ENCODE results near the gene KCNJ16. TPM values are rescaled to one million over a fixed set of nuclear protein-coding genes. Genes with fewer than 3 reads are reported as not detected.
A peak's percentile ranks its signal among the peaks of the same experiment; 100 is the strongest.

Gene KCNJ16
- total RNA-seq, 2 donors from 2014 or later, result 53.4 to 58.6 TPM

GRCh38 chr17:70053241-70054234 is 21.5 kb upstream of the KCNJ16 start:
- ATAC-seq, result peak; percentile 64
- TF ChIP-seq CTCF (IDR thresholded peaks at IDR 0.05), result no peak
- TF ChIP-seq POLR2A (IDR thresholded peaks at IDR 0.05), result no peak
- H3K4me1 ChIP-seq, result peaks cover 29% of the 10 kb centered on the region
- no peaks in the 10 kb centered on the region for H3K9me3 ChIP-seq
- 11 to 14% methylated on average over 13 of the region's 13 CpGs for WGBS, 2 donors
- intact Hi-C loops (cut with DNase I), result no loop called here
- H3K27me3 ChIP-seq, result no peaks in the 10 kb centered on the region
- no peaks in the 10 kb centered on the region for H3K36me3 ChIP-seq (replicated peaks in 1 of 2; ENCODE audit: insufficient read depth in 1 of 2, low read depth in 2 of 2)
- H3K27ac ChIP-seq, result peak overlapping the region; percentile 22 to 84 (median 66)
- DNase-seq, result peak in 1 of 4 donors; percentile 25
- no peak overlapping the region for H3K4me3 ChIP-seq

- Histone ChIP-seq H3K9me3 (no peaks in the 10 kb centered on the region), H3K4me3 (no peak overlapping the region), H3K27me3 (no peaks in the 10 kb centered on the region), H3K36me3 (replicated peaks in 1 of 2; ENCODE audit: insufficient read depth in 1 of 2, low read depth in 2 of 2) (no peaks in the 10 kb centered on the region), H3K4me1 (peaks cover 42% of the 10 kb centered on the region), H3K27ac (peak overlapping the region in 3 of 4 donors; percentile 54 to 84 (median 59))
- DNase-seq (no peak), ATAC-seq (peak; percentile 34)
- intact Hi-C loops (cut with DNase I), result no loop called here
- 12 to 24% methylated on average over 4 of the region's 4 CpGs for WGBS, 2 donors
- no peak for TF ChIP-seq POLR2A (IDR thresholded peaks at IDR 0.05)
- TF ChIP-seq CTCF (IDR thresholded peaks at IDR 0.05), result no peak
Measured at GRCh38 chr17:70055000-70055399, 20.0 kb upstream of the KCNJ16 start.

DNA sequence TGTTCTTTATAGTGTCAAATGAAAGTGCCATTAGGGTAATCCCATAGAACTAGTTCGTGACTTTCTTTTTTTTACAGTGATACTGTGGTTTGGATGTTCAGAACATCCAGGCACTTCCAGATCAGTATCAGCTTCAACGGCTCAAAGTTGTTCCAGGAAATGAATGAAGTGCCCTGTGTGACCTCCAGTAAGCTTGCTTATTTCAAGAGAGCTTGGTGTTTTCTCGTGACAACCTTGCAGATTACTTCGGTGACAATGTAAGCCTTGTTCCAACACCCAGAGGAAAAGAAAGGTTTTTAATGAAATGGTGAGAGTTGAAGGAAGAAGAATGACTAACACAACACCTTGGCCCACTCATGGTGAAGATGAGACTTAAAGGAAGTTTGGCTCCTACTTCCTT is 16.0 kb upstream of the KCNJ16 start:
- ATAC-seq (no peak), DNase-seq (no peak)
- H3K9me3 ChIP-seq, result no peaks in the 10 kb centered on the region
- no peaks in the 10 kb centered on the region for H3K36me3 ChIP-seq (replicated peaks in 1 of 2; ENCODE audit: insufficient read depth in 1 of 2, low read depth in 2 of 2)
- intact Hi-C loops (cut with DNase I), result no loop called here
- H3K4me3 ChIP-seq, result no peak overlapping the region
- WGBS, 2 donors, result 37 to 40% methylated on average over 4 of the region's 4 CpGs
- H3K27me3 ChIP-seq, result no peaks in the 10 kb centered on the region
- H3K27ac ChIP-seq, result peak overlapping the region in 1 of 4 donors; percentile 16
- TF ChIP-seq CTCF (IDR thresholded peaks at IDR 0.05), result no peak
- no peak for TF ChIP-seq POLR2A (IDR thresholded peaks at IDR 0.05)
- H3K4me1 ChIP-seq, result peaks cover 36% of the 10 kb centered on the region

DNA sequence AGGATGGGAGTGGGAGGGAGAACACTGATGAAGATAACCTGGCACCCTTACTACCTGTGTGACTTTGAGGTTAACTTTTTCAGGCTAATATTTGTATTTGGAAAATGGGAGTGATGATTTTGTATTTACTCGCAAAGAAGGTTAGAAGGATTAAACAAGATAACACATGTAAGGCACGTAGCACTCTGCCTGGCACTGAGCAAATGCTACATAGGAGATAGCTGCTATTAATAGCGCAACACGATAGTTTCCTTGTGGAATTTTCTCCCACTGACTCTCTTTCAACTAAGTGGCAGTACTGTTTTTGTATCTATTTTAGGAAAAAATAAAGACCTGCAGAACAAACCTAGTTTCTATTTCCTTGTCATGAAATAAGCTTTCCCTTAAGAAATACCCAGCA is 15.4 kb upstream of the KCNJ16 start:
- no peaks in the 10 kb centered on the region for H3K9me3 ChIP-seq
- DNase-seq, result no peak
- no peak overlapping the region for H3K4me3 ChIP-seq
- H3K36me3 ChIP-seq (replicated peaks in 1 of 2; ENCODE audit: insufficient read depth in 1 of 2, low read depth in 2 of 2), result no peaks in the 10 kb centered on the region
- ATAC-seq, result no peak
- intact Hi-C loops (cut with DNase I), result no loop called here
- TF ChIP-seq CTCF (IDR thresholded peaks at IDR 0.05) (no peak), POLR2A (IDR thresholded peaks at IDR 0.05) (no peak)
- H3K27me3 ChIP-seq, result no peaks in the 10 kb centered on the region
- H3K4me1 ChIP-seq, result peaks cover 32% of the 10 kb centered on the region
- WGBS, 2 donors, result 26 to 36% methylated on average over 4 of the region's 4 CpGs
- no peak overlapping the region for H3K27ac ChIP-seq

All from body of pancreas (tissue), 4 donors.